HG03060 (cell line): ENCODE results near the gene PLEKHA8.

Experiments used
- ATAC-seq: cut with Tn5 transposase; IDR thresholded peaks from one replicate; pipeline ENCODE4 v1.9.1; 2021; ENCODE audit warnings: low read depth, moderate number of reproducible peaks; ENCODE audit not compliant: unreplicated experiment

Gene PLEKHA8

GRCh38 chr7:30028216-30028748 lies at the start of gene PLEKHA8:
Gene PLEKHA8 (plus strand): TSS chr7:30028412. CDS start chr7:30028763, 351 bp downstream.
- peak; percentile 21 for ATAC-seq

- ATAC-seq: no peak
These were observed 48.1 kb upstream of the PLEKHA8 start for GRCh38 chr7:29980151-29980550.

- no peak for ATAC-seq
These were observed 41.1 kb upstream of the PLEKHA8 start for GRCh38 chr7:29987083-29987482.

GRCh38 chr7:29987811-29988317 lies 40.3 kb upstream of the PLEKHA8 start:
- no peak for ATAC-seq

GRCh38 chr7:29988424-29989256 lies 39.6 kb upstream of the PLEKHA8 start:
- ATAC-seq: no peak

- no peak for ATAC-seq
These were observed 38.8 kb upstream of the PLEKHA8 start, which contains the start of gene SCRN1 for GRCh38 chr7:29989257-29989995. Gene SCRN1 (minus strand): TSS chr7:29989801. CDS start chr7:29969067, 20,734 bp downstream.

- ATAC-seq: no peak
These were observed 37.3 kb upstream of the PLEKHA8 start for GRCh38 chr7:29990931-29991330.

- no peak for ATAC-seq
These were observed 36.3 kb upstream of the PLEKHA8 start for GRCh38 chr7:29991937-29992336.

- ATAC-seq: no peak
These were observed 35.1 kb upstream of the PLEKHA8 start for GRCh38 chr7:29993140-29993539.

GRCh38 chr7:29995652-29996051 lies 32.6 kb upstream of the PLEKHA8 start:
- no peak for ATAC-seq

- no peak for ATAC-seq
These were observed 31.9 kb upstream of the PLEKHA8 start for GRCh38 chr7:29996321-29996720.

GRCh38 chr7:29998489-29998888 lies 29.7 kb upstream of the PLEKHA8 start:
- no peak for ATAC-seq

GRCh38 chr7:30001998-30002397 lies 26.2 kb upstream of the PLEKHA8 start:
- no peak for ATAC-seq

GRCh38 chr7:30003098-30003497 lies 25.1 kb upstream of the PLEKHA8 start:
- no peak for ATAC-seq

- no peak for ATAC-seq
These were observed 22.7 kb upstream of the PLEKHA8 start for GRCh38 chr7:30005464-30005863.

- ATAC-seq: no peak
These were observed 18.2 kb upstream of the PLEKHA8 start for GRCh38 chr7:30010021-30010420.

- ATAC-seq: no peak
These were observed 15.5 kb upstream of the PLEKHA8 start for GRCh38 chr7:30012757-30013156.

- no peak for ATAC-seq
These were observed 9.8 kb upstream of the PLEKHA8 start for GRCh38 chr7:30018451-30018850.

- no peak for ATAC-seq
These were observed 8.8 kb upstream of the PLEKHA8 start for GRCh38 chr7:30019387-30019786.

- ATAC-seq: no peak
These were observed 8.3 kb upstream of the PLEKHA8 start for GRCh38 chr7:30019960-30020359.

- no peak for ATAC-seq
These were observed 7.7 kb upstream of the PLEKHA8 start for GRCh38 chr7:30020535-30020934.
